Progenitor cell of endocrine pancreas (in vitro differentiated cells): ENCODE results near the gene ABCG5. TPM values are rescaled to one million over a fixed set of nuclear protein-coding genes. Genes with fewer than 3 reads are reported as not detected.

Source experiments
- DNase-seq: peaks from one replicate; pipeline ENCODE4 v3.0.0; 2021; ENCODE audit warnings: low spot score; ENCODE audit not compliant: unreplicated experiment
- H3K27ac Mint-ChIP-seq: 2 replicates; pipeline ENCODE4 v1.8.0; 2021; ENCODE audit warnings: mild to moderate bottlenecking, moderate library complexity, mixed read lengths
- H3K27me3 Mint-ChIP-seq: 2 replicates; pipeline ENCODE4 v1.8.0; 2021; ENCODE audit warnings: mixed read lengths
- H3K36me3 Mint-ChIP-seq: 2 replicates; pipeline ENCODE4 v1.8.0; 2022; ENCODE audit warnings: mixed read lengths; ENCODE audit not compliant: insufficient read depth
- H3K4me1 Mint-ChIP-seq: 2 replicates; pipeline ENCODE4 v1.8.0; 2021; ENCODE audit warnings: low read depth, mixed read lengths
- H3K4me3 Mint-ChIP-seq: 2 replicates; pipeline ENCODE4 v1.8.0; 2021; ENCODE audit warnings: low read depth, mild to moderate bottlenecking, moderate library complexity, mixed read lengths
- H3K9me3 Mint-ChIP-seq: 2 replicates; pipeline ENCODE4 v1.8.0; 2021; ENCODE audit warnings: low read depth, mixed read lengths
- total RNA-seq: library from RNA; stranded (reverse); gene quantifications from 2 replicates; pipeline ENCODE4 v1.2.1, GENCODE V29; 2021
- TF ChIP-seq, protein P1 (sequence below): fragments of 200-600 bp; sonication (generic); IDR thresholded peaks from one replicate; pipeline ENCODE4 v1.5.0; 2021; ENCODE audit warnings: antibody characterized with exemption, mild to moderate bottlenecking; ENCODE audit not compliant: unreplicated experiment

ABCG5 gene
- total RNA-seq, 1 donor from 2014 or later = not detected

DNA sequence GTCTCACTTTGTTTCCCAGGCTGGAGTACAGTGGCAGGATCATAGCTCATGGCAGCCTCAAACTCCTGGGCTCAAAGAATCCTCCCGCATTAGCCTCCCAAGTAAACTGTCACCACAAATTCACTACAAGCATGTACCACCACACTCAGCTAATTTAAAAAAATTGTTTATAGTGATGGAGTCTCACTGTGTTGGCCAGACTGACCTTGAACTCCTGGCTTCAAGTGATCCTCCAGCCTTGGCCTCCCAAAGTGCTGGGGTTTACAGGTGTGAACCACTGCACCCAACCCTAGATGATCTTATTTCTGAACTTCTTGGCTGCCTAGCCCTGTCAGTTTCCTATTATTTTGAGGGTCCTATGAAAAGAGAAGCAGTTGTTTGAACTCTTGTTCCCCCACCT lies 50.0 kb downstream of the ABCG5 start:
- peaks cover 14% of the 10 kb centered on the region for H3K36me3 Mint-ChIP-seq
- H3K27ac Mint-ChIP-seq = no peak overlapping the region
- H3K27me3 Mint-ChIP-seq = no peaks in the 10 kb centered on the region

DNA sequence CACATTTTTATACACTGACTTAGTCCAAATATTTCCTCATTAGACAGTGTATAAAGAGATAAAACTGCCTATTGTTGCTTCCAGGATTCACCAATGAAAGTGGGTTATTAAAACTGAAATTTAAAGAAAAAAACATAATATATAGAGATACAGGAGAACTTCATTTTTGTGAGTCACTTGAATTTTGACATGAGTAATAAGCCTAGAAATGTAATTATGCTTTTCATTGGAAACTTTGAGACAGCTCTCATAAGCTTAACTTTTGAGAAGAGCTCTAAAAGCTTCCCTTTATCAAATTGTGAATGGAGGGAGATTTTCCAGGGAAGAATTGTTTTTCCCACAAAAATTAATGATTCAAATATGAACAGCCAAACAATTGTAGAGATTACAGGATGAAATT lies 50.7 kb downstream of the ABCG5 start:
- Mint-ChIP-seq H3K27ac (no peak overlapping the region), H3K4me3 (no peak overlapping the region), H3K36me3 (peaks cover 14% of the 10 kb centered on the region), H3K9me3 (no peaks in the 10 kb centered on the region), H3K27me3 (no peaks in the 10 kb centered on the region), H3K4me1 (no peaks in the 10 kb centered on the region)
- TF ChIP-seq, protein P1, sequence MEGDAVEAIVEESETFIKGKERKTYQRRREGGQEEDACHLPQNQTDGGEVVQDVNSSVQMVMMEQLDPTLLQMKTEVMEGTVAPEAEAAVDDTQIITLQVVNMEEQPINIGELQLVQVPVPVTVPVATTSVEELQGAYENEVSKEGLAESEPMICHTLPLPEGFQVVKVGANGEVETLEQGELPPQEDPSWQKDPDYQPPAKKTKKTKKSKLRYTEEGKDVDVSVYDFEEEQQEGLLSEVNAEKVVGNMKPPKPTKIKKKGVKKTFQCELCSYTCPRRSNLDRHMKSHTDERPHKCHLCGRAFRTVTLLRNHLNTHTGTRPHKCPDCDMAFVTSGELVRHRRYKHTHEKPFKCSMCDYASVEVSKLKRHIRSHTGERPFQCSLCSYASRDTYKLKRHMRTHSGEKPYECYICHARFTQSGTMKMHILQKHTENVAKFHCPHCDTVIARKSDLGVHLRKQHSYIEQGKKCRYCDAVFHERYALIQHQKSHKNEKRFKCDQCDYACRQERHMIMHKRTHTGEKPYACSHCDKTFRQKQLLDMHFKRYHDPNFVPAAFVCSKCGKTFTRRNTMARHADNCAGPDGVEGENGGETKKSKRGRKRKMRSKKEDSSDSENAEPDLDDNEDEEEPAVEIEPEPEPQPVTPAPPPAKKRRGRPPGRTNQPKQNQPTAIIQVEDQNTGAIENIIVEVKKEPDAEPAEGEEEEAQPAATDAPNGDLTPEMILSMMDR = no peak
- DNase-seq = no peak

More for the DNA sequence above, 50.0 kb downstream of the ABCG5 start:
- no peak for DNase-seq
- H3K9me3 Mint-ChIP-seq = no peaks in the 10 kb centered on the region
- no peak overlapping the region for H3K4me3 Mint-ChIP-seq
- TF ChIP-seq, protein P1 = no peak
- no peaks in the 10 kb centered on the region for H3K4me1 Mint-ChIP-seq

DNA sequence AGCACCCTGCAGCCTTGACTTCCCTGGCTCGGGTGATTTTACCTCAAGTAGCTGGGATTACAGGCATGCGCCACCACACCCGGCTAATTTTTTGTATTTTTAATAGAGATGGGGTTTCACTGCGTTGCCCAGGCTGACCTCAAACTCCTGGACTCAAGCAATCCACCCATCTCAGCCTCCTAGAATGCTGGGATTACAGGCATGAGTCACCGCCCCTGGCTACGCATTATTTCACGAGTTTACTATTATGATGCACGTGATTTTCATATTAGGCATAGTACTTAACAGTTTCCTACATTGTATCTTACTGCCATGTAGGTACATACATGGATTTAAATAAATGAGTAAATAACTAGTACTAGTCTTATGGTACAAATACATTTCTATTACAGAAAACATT lies 60.4 kb downstream of the ABCG5 start:
- TF ChIP-seq, protein P1 = no peak
- no peak overlapping the region for H3K27ac Mint-ChIP-seq
- no peaks in the 10 kb centered on the region for H3K9me3 Mint-ChIP-seq
- H3K36me3 Mint-ChIP-seq = peaks cover 13% of the 10 kb centered on the region
- DNase-seq = no peak
- no peaks in the 10 kb centered on the region for H3K27me3 Mint-ChIP-seq
- no peak overlapping the region for H3K4me3 Mint-ChIP-seq
- H3K4me1 Mint-ChIP-seq = peaks cover 6% of the 10 kb centered on the region

DNA sequence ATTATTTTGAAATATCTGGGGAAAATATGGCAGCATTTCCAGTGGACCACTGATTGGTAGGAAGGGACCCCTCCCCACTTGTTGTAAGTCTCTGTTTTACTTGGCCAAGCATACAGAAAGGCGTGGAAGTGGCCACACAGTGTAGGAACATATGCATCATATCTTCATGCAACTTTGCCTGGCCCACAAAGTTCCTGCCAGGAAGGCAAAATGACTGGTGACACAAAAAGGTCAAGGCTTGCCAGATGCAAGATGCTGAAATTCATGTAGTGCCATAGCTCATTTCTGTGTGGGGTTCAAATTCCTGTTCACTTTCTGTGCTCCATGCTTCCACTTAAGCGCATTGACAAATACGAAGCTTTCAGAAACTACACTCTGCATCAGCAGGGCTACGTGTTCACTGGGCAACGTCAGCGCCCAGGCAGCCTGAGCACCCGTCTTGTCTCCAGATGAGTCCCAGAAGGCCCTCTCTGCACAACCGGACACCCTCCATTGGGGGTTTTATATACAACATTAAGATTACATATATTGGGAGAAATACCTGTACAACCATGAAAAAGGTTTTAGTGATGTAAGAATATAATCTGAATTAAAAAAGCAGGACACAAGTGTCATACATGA lies 61.2 kb downstream of the ABCG5 start:
- H3K4me1 Mint-ChIP-seq = peaks cover 6% of the 10 kb centered on the region
- H3K9me3 Mint-ChIP-seq = no peaks in the 10 kb centered on the region
- H3K4me3 Mint-ChIP-seq = no peak overlapping the region
- DNase-seq = no peak
- TF ChIP-seq, protein P1 = no peak
- H3K36me3 Mint-ChIP-seq = peaks cover 13% of the 10 kb centered on the region
- H3K27ac Mint-ChIP-seq = no peak overlapping the region
- no peaks in the 10 kb centered on the region for H3K27me3 Mint-ChIP-seq

DNA sequence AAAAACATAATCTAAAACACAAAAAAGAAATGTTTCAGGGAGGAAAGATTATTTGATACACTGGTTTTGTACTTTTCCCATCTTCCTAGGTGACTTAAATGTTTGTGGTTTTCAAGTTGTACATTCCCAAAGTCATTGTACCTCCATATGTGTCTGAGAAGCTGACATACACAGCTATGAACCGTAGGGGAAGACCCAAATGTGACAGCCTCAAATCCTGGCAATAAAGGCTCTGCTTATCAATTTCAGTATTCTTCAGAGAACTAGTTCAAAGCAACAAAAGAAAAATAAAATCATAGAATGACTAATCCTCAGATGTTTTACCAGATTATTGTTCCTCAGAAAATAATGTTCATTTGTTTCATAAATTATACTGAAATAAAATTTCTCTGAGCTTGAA lies 62.3 kb downstream of the ABCG5 start:
- H3K4me1 Mint-ChIP-seq = peaks cover 6% of the 10 kb centered on the region
- DNase-seq = no peak
- no peak overlapping the region for H3K27ac Mint-ChIP-seq
- no peaks in the 10 kb centered on the region for H3K9me3 Mint-ChIP-seq
- TF ChIP-seq, protein P1 = no peak
- H3K27me3 Mint-ChIP-seq = no peaks in the 10 kb centered on the region
- H3K4me3 Mint-ChIP-seq = no peak overlapping the region
- peaks cover 12% of the 10 kb centered on the region for H3K36me3 Mint-ChIP-seq
